PC-9 (cell line): Measurements from ENCODE around the gene NHLRC1.

Experiments
- CTCF ChIP-seq: fragments of 200-600 bp; sonication (generic); conservative IDR thresholded peaks from 2 replicates; pipeline ENCODE4 v1.6.1; 2017; ENCODE audit warnings: mixed run types, antibody characterized with exemption, mild to moderate bottlenecking, moderate library complexity
- EZH2 ChIP-seq: fragments of 200-600 bp; sonication (generic); IDR thresholded peaks from 2 replicates; pipeline ENCODE4 v1.8.0; 2017; ENCODE audit warnings: antibody characterized with exemption, low read depth

DNA sequence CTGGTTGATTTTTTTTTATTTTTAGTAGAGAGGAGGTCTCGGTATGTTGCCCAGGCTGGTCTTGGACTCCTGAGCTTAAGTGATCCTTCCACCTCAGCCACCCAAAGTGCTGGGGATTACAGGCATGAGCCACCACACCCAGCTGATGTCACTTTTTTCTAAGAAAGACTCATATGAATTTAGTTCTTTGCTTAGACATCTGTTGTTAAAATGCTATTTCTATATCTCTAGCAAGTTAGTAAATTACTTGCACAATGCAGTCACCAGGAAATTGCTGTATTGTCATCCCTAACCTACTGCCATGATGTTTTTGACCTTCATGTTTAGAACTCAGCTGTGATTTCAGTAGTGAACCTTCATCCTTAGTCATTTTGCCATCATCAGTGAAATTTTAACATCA is 38.4 kb upstream of the NHLRC1 start:
- TF ChIP-seq CTCF (no peak), EZH2 (no peak)
